SK-N-DZ (cell line): ENCODE results near the gene EDN1. TPM values are rescaled to one million over a fixed set of nuclear protein-coding genes. Genes with fewer than 3 reads are reported as not detected.

Experiments used
- DNase-seq: peaks from one replicate; pipeline ENCODE4 v3.0.0-alpha.2; 2015; ENCODE audit warnings: low spot score
- polyA plus RNA-seq, 2 experiments: library from polyadenylated mRNA; depleted of rRNA; stranded (reverse); fragments of >200 nt; gene quantifications; 2 replicates each; pipeline ENCODE4 v1.2.3, GENCODE V29; 2014

EDN1 gene
- polyA plus RNA-seq (2014; cell fraction: cytosol; rRNA removed) = not detected in 2 replicates
- not detected in 2 replicates for polyA plus RNA-seq (2014; cell fraction: nucleus; rRNA removed)

DNA sequence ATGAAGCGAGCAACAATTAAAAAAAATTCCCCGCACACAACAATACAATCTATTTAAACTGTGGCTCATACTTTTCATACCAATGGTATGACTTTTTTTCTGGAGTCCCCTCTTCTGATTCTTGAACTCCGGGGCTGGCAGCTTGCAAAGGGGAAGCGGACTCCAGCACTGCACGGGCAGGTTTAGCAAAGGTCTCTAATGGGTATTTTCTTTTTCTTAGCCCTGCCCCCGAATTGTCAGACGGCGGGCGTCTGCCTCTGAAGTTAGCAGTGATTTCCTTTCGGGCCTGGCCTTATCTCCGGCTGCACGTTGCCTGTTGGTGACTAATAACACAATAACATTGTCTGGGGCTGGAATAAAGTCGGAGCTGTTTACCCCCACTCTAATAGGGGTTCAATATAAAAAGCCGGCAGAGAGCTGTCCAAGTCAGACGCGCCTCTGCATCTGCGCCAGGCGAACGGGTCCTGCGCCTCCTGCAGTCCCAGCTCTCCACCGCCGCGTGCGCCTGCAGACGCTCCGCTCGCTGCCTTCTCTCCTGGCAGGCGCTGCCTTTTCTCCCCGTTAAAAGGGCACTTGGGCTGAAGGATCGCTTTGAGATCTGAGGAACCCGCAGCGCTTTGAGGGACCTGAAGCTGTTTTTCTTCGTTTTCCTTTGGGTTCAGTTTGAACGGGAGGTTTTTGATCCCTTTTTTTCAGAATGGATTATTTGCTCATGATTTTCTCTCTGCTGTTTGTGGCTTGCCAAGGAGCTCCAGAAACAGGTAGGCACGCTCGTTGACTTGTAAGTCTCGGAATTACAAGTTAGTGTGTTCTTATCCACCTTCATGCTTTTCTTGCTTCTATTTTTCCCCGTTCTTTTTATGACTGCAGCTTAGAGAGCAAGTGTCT, at the start of gene EDN1:
Gene EDN1 (plus strand): TSS at position 429 of the 888 bp plus-strand sequence. CDS start 269 bp downstream, at position 698.
- peak; percentile 39 for DNase-seq

DNA sequence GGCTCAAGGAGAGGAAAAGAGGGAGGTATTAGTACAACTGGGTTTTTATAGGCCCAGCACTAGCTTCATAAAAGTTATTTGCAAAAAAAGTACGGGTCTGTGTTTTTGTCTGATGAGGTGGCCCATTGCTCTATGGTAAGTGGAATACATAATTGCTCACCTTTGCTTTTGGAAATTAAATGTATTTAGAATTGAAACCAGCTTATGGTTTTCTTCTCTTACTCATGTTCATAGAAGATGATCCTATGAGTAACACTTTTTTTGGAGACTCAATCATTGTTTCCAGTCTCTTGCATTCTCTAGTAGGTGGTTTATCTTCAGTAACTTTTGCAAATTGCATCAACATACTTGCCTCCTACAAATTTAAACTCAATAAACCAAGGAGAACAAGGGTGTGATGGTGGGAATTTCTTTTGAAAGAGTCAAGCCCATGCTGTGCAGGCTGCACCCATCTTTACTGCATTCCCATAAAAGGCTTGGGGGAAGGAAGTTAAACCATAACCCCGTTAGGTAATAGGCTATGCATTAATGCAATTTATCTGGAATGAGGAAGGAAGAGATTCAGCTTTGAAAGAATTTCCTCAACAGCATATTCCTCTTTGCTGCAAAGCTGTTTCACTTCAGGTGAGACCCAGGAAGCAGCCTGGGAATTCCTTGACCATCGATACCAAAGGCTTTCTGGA, 48.5 kb upstream of the EDN1 start:
- no peak for DNase-seq

DNA sequence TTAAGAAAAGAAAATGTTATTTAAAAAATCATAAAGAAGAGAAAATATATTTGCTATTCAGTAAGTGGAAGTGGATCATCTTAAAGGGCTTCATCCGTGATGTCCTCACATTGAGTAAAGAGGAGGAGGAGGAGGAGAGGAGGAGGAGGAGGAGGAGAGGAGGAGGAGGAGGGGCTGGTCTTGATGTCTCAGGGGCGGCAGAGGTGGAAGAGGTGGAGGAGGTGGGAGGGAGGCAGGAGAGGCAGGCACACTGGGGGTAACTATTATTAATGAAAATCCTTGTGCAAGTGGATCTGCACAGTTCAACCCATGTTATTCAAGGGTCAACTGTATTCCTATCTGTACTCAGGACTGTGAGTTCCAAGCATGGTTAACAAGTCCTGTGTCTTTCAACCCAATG, 47.0 kb upstream of the EDN1 start:
- no peak for DNase-seq

GRCh38 chr6:12245360-12245759, 44.8 kb upstream of the EDN1 start:
- no peak for DNase-seq

DNA sequence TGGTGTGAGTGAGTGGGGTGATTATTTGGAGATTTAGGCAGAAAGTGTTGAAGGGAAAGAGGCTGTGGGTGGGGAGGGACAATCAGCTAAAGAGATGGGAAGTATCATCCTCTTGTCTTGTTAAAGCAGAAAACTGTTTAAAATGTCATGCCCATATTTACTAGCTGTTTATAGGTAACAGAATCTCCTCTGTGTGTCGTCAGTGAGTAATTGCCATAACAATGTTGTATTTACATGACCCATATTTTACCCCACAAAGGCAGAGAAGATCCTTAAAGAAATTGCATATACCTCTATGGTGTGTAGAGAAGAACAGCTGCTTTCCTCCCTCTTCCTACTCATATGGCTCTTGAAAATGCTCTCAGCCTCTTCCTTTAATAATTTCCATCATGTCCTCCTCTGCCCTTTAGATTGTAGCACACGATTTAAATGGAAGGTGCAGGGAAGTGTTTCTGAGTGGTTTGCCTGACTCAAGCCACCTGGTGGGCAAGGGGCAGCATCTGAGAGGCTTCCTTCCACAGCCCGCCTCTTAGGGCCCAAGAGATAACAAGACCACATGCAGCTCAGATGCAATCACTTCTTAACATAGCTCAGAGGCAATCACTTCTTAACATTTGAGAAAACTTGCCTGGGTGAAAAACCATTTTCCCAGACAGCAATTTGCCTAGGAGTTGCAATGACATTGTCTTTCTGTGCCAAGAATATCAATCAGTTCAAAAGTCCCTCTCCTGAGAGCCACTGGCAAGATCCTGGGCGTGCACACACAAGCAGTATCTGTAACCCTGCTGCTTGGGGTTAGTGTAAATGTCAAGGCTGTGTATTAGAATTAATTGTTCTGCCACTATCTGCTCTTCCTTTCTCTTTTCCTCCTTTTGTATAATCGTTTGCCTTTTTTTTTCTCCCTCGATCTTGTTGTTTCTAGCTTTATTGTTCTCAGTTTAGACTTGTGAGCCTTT, 44.1 kb upstream of the EDN1 start:
- no peak for DNase-seq

DNA sequence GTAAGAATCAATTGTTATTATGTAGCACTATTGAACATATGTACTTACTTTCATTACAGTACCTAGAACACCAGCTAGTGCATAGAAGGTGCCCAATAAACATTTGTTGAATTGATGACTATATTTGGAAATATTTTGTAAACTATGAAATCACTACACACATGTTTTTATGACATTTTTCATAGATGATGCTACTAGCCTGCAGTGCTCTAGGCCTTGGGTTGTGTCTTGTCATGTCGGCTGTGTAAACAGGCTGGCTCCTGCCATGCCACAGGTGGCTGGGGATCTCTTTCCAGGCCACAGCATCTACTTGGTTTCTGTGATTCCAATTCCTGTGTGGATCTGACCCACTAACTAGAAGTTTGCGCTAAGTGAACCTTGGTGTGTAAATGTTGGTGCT, 43.3 kb upstream of the EDN1 start:
- no peak for DNase-seq

DNA sequence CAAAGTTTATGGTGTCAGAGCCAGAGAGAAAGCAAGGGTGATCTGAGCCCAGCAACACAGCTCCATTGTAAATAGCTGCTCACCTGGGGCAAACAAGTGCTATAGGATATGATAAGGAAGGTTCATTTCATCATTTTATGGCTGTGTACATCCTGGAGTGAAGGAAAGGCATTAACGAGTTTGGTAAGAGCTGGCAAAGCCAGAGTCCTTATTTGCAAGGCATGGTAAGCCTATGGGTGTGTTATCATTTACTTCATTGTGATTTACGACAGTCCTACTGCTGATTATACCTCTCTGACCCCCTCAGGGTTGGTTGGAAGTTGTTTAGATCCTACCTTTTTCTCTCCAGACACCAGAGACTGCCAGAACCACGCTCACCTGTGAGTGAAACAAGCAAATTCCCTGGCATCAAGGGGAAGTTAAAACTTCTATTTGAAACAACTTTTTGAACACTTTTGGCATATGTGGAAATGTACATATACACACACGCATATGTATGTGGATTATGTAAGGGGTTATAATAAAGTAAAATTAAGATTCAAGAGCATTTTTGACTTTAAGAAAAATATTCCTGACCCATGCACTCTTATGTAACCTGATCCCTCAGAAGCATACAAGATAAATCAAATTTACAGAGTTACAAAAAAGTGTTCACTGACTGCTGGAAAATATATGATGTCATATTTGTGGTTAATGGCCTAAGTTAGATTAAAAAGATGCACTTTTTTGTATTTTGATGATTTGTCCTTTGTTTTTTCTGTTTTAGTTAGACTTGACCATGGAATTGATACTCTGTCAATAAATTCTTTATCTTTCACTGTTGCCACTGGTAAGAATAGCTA, 40.4 kb upstream of the EDN1 start:
- DNase-seq = no peak

DNA sequence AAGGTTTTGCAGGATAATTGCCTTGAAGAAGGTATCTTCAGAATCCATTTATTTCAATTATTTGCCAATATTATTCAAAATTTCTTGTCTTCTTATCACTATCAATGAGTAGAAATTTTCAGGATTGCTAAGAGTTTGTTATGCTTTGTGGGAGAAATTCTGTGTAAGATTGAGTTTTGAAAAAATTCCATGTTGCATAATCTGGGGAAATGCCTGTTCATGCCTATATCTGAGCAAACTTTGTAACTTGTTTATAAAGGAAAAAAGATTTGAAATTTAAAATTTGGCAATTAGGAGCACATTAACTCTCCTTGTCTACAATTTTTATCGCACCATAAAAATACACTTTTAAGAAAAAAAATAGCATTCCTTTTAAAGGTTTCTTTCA, 39.8 kb upstream of the EDN1 start:
- no peak for DNase-seq

DNA sequence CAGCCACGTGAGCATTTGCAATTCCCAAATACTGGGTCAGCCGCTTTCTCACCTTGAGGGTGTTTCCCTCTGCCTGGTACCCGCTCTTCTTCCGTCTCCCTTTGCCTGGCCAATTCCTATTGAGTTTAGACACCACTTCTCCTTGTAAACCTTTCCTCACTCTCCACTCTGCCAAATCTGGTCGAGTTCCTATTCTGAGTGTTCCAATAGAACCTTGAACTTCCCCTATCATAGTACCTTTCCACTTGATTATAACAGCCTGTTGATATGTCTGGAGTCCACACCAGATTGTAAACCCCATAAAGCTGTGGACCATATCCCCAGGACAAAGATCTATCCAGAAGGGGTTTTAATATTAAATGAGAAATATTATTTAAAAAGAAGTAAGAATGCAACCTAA, 36.0 kb upstream of the EDN1 start:
- no peak for DNase-seq

- no peak for DNase-seq
Observed at GRCh38 chr6:12258191-12258590, 32.0 kb upstream of the EDN1 start.

GRCh38 chr6:12258591-12259075, 31.5 kb upstream of the EDN1 start:
- no peak for DNase-seq

DNA sequence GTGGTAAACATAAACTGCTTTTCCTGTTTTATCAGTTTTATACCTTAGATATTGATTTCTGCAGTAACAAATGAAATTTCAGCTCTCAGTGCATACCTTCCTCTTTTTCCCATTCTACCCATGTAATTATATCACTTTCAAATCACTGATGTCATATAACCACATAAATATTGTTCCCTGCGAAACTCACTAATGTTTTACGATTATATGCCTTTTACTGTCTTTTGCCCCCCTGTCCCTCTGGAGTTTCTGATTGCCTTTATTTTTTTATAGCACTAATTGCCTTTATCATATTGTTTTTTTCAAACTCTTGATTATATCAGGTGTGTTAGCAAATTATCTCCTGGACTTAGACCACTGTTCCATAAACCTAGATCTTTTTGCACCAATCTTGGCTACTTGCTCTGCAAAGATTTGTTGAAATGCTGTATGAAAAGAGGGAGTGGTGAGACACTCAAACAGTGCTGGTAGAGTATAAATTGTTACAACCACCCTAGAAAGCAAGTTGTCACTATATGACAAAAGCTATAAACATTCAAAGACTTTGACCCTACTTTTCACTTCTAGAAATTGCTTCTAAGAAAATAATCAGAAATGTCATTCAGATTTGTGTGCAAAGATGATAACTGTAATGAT, 29.6 kb upstream of the EDN1 start:
- no peak for DNase-seq

DNA sequence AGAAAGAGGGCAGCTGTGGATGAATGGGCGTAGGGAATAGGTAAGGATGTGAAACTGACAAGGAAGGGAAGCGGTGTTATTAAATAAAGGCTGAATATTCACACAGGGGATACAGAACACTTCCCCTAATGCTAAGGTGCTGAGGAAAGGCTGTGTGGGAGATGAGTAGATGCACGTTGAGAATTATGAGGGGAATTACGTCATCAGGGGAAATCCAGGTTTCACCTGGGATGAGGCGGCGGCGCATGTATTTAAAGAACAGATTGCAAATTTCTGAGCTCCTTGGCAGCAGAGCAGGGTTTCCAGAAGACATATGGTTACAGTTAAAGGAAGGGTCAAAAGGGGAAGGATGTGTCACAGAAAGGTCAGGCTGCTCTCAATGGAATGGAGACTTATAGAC, 28.7 kb upstream of the EDN1 start:
- DNase-seq = no peak

- DNase-seq = no peak
Observed at GRCh38 chr6:12262236-12263061, 27.7 kb upstream of the EDN1 start.

GRCh38 chr6:12263403-12263802, 26.8 kb upstream of the EDN1 start:
- DNase-seq = no peak

- DNase-seq = no peak
Observed at GRCh38 chr6:12264671-12265070, 25.5 kb upstream of the EDN1 start.

DNA sequence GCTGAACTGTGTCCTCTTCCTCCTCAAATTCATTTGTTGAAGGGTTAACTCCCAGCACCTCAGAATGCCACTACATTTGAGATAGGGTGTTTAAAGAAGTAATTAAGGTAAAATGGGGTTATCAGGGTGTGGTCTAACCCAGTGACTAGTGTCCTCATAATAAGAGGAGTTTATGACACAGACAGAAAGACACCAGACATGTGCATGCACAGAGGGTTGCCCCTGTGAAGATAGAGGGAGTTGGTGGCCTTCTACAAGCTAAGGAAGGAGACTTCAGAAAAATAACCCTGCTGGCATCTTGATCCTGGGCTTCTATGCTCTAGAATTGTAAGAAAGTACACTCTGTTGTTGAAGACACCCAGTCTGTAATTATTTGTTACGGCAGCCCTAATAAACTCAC, 24.9 kb upstream of the EDN1 start:
- no peak for DNase-seq

GRCh38 chr6:12265791-12266190, 24.4 kb upstream of the EDN1 start:
- no peak for DNase-seq

DNA sequence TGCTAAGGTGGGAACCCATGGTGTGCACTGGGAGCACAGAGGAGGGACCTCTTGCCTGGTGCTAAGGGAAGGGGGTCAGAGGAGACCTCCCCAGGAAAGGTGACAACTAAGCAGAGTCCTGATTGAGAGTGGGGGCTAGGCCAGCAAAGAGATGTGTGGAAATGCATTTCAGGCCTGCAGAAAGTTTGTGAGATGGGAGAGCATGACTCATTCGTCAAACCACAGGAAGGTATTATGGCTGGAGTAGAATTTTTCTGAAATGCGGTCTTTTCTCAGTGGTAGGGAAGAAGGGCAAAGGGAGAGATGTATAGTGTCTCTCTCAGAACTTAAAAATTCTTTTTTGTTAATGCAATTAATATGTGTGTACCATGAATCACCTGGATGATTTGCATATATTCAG, 23.6 kb upstream of the EDN1 start:
- no peak for DNase-seq
